Mesenchymal stem cell (in vitro differentiated cells and primary cell): ENCODE measurements around the gene KRT38.
A peak's percentile ranks its signal among the peaks of the same experiment; 100 is the strongest.

ENCODE experiments used
- DNase-seq: peaks from one replicate; pipeline ENCODE4 v3.0.0-alpha.2; 2013
- H2AFZ ChIP-seq: one replicate; pipeline ENCODE4 v1.6.1; 2013; ENCODE audit warnings: low read depth, mild to moderate bottlenecking, control low read depth, inconsistent platforms, low read length, moderate library complexity
- H2AK5ac ChIP-seq: 2 replicates; pipeline ENCODE4 v1.6.1; 2013; ENCODE audit warnings: low read length, moderate library complexity, mild to moderate bottlenecking, inconsistent platforms; ENCODE audit not compliant: severe bottlenecking
- H2BK120ac ChIP-seq: one replicate; pipeline ENCODE4 v1.6.1; 2013; ENCODE audit warnings: low read depth, mild to moderate bottlenecking, inconsistent platforms, low read length, moderate library complexity
- H2BK12ac ChIP-seq, 2 experiments: one replicate each; pipeline ENCODE4 v1.6.1; 2013; ENCODE audit warnings: inconsistent platforms in 2 of 2, low read length in 2 of 2, mild to moderate bottlenecking in 2 of 2, moderate library complexity in 2 of 2, control low read depth in 1 of 2
- H2BK15ac ChIP-seq: one replicate; pipeline ENCODE4 v1.6.1; 2013; ENCODE audit warnings: mild to moderate bottlenecking, low read depth, inconsistent platforms; ENCODE audit not compliant: poor library complexity, severe bottlenecking
- H2BK5ac ChIP-seq: 2 replicates; pipeline ENCODE4 v1.6.1; 2013; ENCODE audit warnings: low read depth, mild to moderate bottlenecking, low read length, control low read depth, inconsistent platforms; ENCODE audit not compliant: poor library complexity, severe bottlenecking
- H3K14ac ChIP-seq, 2 experiments: one replicate each; pipeline ENCODE4 v1.6.1; 2013; ENCODE audit warnings: inconsistent platforms in 2 of 2, low read length in 2 of 2, control low read depth in 1 of 2, mild to moderate bottlenecking in 1 of 2, moderate library complexity in 1 of 2
- H3K18ac ChIP-seq, 2 experiments: one replicate each; pipeline ENCODE4 v1.6.1; 2013; ENCODE audit warnings: inconsistent platforms in 2 of 2, low read length in 2 of 2, control low read depth in 1 of 2, low read depth in 1 of 2, mild to moderate bottlenecking in 1 of 2
- H3K23ac ChIP-seq, 2 experiments: one replicate each; pipeline ENCODE4 v1.6.1; 2013; ENCODE audit warnings: inconsistent platforms in 2 of 2, low read length in 2 of 2, mild to moderate bottlenecking in 2 of 2, moderate library complexity in 2 of 2, control low read depth in 1 of 2
- H3K27ac ChIP-seq: 2 replicates; pipeline ENCODE4 v1.5.1; 2013; ENCODE audit warnings: mild to moderate bottlenecking, moderate library complexity, low read length, control low read depth, inconsistent platforms; ENCODE audit not compliant: poor library complexity, severe bottlenecking
- H3K27me3 ChIP-seq, 2 experiments: 2 replicates each; pipeline versions ENCODE4 v1.6.1 to v1.7.0; 2013; ENCODE audit warnings: low read length in 2 of 2, mild to moderate bottlenecking in 2 of 2, moderate library complexity in 2 of 2, control low read depth in 1 of 2, inconsistent platforms in 1 of 2; ENCODE audit not compliant: control insufficient read depth in 1 of 2, insufficient read depth in 1 of 2
- H3K36me3 ChIP-seq, 2 experiments: 2 replicates each; pipeline versions ENCODE4 v1.6.1 to v1.7.0; 2013; ENCODE audit warnings: low read length in 2 of 2, control low read depth in 1 of 2, inconsistent platforms in 1 of 2, low read depth in 1 of 2, mild to moderate bottlenecking in 1 of 2; ENCODE audit not compliant: insufficient read depth in 2 of 2, control insufficient read depth in 1 of 2
- H3K4ac ChIP-seq, 2 experiments: one replicate each; pipeline ENCODE4 v1.6.1; 2013; ENCODE audit warnings: inconsistent platforms in 2 of 2, low read length in 2 of 2, mild to moderate bottlenecking in 2 of 2, moderate library complexity in 2 of 2, control low read depth in 1 of 2, low read depth in 1 of 2
- H3K4me1 ChIP-seq: 2 replicates; pipeline ENCODE4 v1.6.1; 2013; ENCODE audit warnings: low read depth, low read length, control low read depth; ENCODE audit not compliant: control insufficient read depth, insufficient read depth
- H3K4me2 ChIP-seq: 2 replicates; pipeline ENCODE4 v1.6.1; 2013; ENCODE audit warnings: low read length, mild to moderate bottlenecking, inconsistent platforms; ENCODE audit not compliant: poor library complexity, severe bottlenecking
- H3K4me3 ChIP-seq, 2 experiments: 2 replicates each; pipeline versions ENCODE4 v1.5.1 to v1.7.0; 2013; ENCODE audit warnings: low read length in 2 of 2, mild to moderate bottlenecking in 2 of 2, control low read depth in 1 of 2, low read depth in 1 of 2; ENCODE audit not compliant: insufficient read depth in 1 of 2
- H3K79me1 ChIP-seq: replicated peaks from 2 replicates; pipeline ENCODE4 v1.6.1; 2013; ENCODE audit warnings: mild to moderate bottlenecking, control low read depth, low read length, inconsistent platforms; ENCODE audit not compliant: poor library complexity, severe bottlenecking
- H3K9ac ChIP-seq: 2 replicates; pipeline ENCODE4 v1.7.0; 2013; ENCODE audit warnings: mild to moderate bottlenecking, low read length, moderate library complexity
- H3K9me3 ChIP-seq: 2 replicates; pipeline ENCODE4 v1.7.0; 2013; ENCODE audit warnings: mild to moderate bottlenecking, low read length; ENCODE audit not compliant: control insufficient read depth
- H4K8ac ChIP-seq: one replicate; pipeline ENCODE4 v1.6.1; 2013; ENCODE audit warnings: inconsistent platforms, mild to moderate bottlenecking, low read length, moderate library complexity
- H4K91ac ChIP-seq: one replicate; pipeline ENCODE4 v1.6.1; 2013; ENCODE audit warnings: mild to moderate bottlenecking, low read length, inconsistent platforms
- WGBS: methylation state at CpG from one replicate; pipeline ENCODE4 v1.1.7; 2013; ENCODE audit warnings: mixed read lengths; 5-methylcytosine and 5-hydroxymethylcytosine counted together

KRT38 gene

GRCh38 chr17:41480581-41480980, 39.8 kb upstream of the KRT38 start:
- no peak overlapping the region for H2AFZ ChIP-seq
- no peak overlapping the region for H3K4me3 ChIP-seq
- no peak overlapping the region for H2BK15ac ChIP-seq
- no peak overlapping the region for H3K23ac ChIP-seq
- no peak overlapping the region for H3K4ac ChIP-seq
- H3K14ac ChIP-seq, result no peak overlapping the region
- no peak overlapping the region for H2AK5ac ChIP-seq
- H2BK12ac ChIP-seq, result no peak overlapping the region
- no peaks in the 10 kb centered on the region for H3K79me1 ChIP-seq
- no peaks in the 10 kb centered on the region for H3K4me1 ChIP-seq
- no peak overlapping the region for H3K18ac ChIP-seq
- no peak overlapping the region for H4K8ac ChIP-seq
- H4K91ac ChIP-seq, result no peak overlapping the region
- no peak overlapping the region for H2BK5ac ChIP-seq
- peaks cover 0 to 65% of the 10 kb centered on the region in 2 experiments for H3K27me3 ChIP-seq
- H3K9ac ChIP-seq, result no peak overlapping the region
- no peaks in the 10 kb centered on the region for H3K9me3 ChIP-seq
- no peak overlapping the region for H3K4me2 ChIP-seq
- H3K27ac ChIP-seq, result no peak overlapping the region
- no peaks in the 10 kb centered on the region for H3K36me3 ChIP-seq
- no peak overlapping the region for H2BK120ac ChIP-seq
- DNase-seq, result no peak
- 94% methylated on average over 10 of the region's 10 CpGs for WGBS

- no peak for DNase-seq
- no peak overlapping the region for H4K8ac ChIP-seq
- no peak overlapping the region for H3K27ac ChIP-seq
- H3K4me2 ChIP-seq, result no peak overlapping the region
- no peak overlapping the region for H2BK120ac ChIP-seq
- H3K27me3 ChIP-seq, result peaks cover 0 to 69% of the 10 kb centered on the region in 2 experiments
- H3K9me3 ChIP-seq, result no peaks in the 10 kb centered on the region
- H4K91ac ChIP-seq, result no peak overlapping the region
- WGBS, result 57% methylated on average over 2 of the region's 2 CpGs
- H2BK15ac ChIP-seq, result no peak overlapping the region
- H2BK12ac ChIP-seq, result no peak overlapping the region
- no peak overlapping the region for H2BK5ac ChIP-seq
- H2AK5ac ChIP-seq, result no peak overlapping the region
- H3K4me3 ChIP-seq, result no peak overlapping the region
- H3K36me3 ChIP-seq, result no peaks in the 10 kb centered on the region
- no peak overlapping the region for H2AFZ ChIP-seq
- no peaks in the 10 kb centered on the region for H3K79me1 ChIP-seq
- H3K14ac ChIP-seq, result no peak overlapping the region
- H3K4me1 ChIP-seq, result no peaks in the 10 kb centered on the region
- no peak overlapping the region for H3K18ac ChIP-seq
- H3K4ac ChIP-seq, result no peak overlapping the region
- H3K9ac ChIP-seq, result no peak overlapping the region
- H3K23ac ChIP-seq, result no peak overlapping the region
Observed at GRCh38 chr17:41480136-41480535, 39.4 kb upstream of the KRT38 start.

- no peak overlapping the region for H3K4ac ChIP-seq
- no peak overlapping the region for H3K18ac ChIP-seq
- H3K4me2 ChIP-seq, result no peak overlapping the region
- WGBS, result 85% methylated on average over 7 of the region's 8 CpGs
- no peak overlapping the region for H4K8ac ChIP-seq
- H4K91ac ChIP-seq, result peak overlapping the region; percentile 10
- H2BK12ac ChIP-seq, result no peak overlapping the region
- no peak overlapping the region for H2BK120ac ChIP-seq
- H3K14ac ChIP-seq, result no peak overlapping the region
- H3K27ac ChIP-seq, result no peak overlapping the region
- DNase-seq, result no peak
- H3K9me3 ChIP-seq, result peaks cover 5% of the 10 kb centered on the region
- H3K9ac ChIP-seq, result no peak overlapping the region
- H2AFZ ChIP-seq, result no peak overlapping the region
- H3K23ac ChIP-seq, result no peak overlapping the region
- H3K4me3 ChIP-seq, result no peak overlapping the region
- H2BK15ac ChIP-seq, result no peak overlapping the region
- no peaks in the 10 kb centered on the region for H3K4me1 ChIP-seq
- no peaks in the 10 kb centered on the region for H3K79me1 ChIP-seq
- H3K36me3 ChIP-seq, result no peaks in the 10 kb centered on the region
- H2AK5ac ChIP-seq, result no peak overlapping the region
- peaks cover 0 to 71% of the 10 kb centered on the region in 2 experiments for H3K27me3 ChIP-seq
- H2BK5ac ChIP-seq, result no peak overlapping the region
Observed at GRCh38 chr17:41478237-41478636, 37.5 kb upstream of the KRT38 start.

- Histone ChIP-seq H3K4me3 (no peak overlapping the region), H3K36me3 (no peaks in the 10 kb centered on the region), H2AK5ac (no peak overlapping the region), H4K8ac (no peak overlapping the region), H2AFZ (no peak overlapping the region), H4K91ac (no peak overlapping the region), H2BK120ac (no peak overlapping the region), H3K4me1 (no peaks in the 10 kb centered on the region), H3K27ac (no peak overlapping the region), H3K4ac (no peak overlapping the region), H3K23ac (no peak overlapping the region), H2BK12ac (no peak overlapping the region), H3K14ac (peak overlapping the region in 1 of 2 experiments; percentile 36), H3K9ac (no peak overlapping the region), H3K4me2 (no peak overlapping the region), H2BK15ac (no peak overlapping the region), H3K79me1 (no peaks in the 10 kb centered on the region), H3K27me3 (peaks cover 0 to 75% of the 10 kb centered on the region in 2 experiments), H3K18ac (no peak overlapping the region), H2BK5ac (no peak overlapping the region), H3K9me3 (peaks cover 6% of the 10 kb centered on the region)
- DNase-seq, result no peak
- WGBS, result 93% methylated on average over 22 of the region's 22 CpGs
Observed at GRCh38 chr17:41476866-41477815, 36.4 kb upstream of the KRT38 start.
